Measurements from ENCODE around the gene ASCL5. TPM values are rescaled to one million over a fixed set of nuclear protein-coding genes. Genes with fewer than 3 reads are reported as not detected.

ASCL5 gene
- total RNA-seq, 1 experiment from 2014 or later, result 0.24 TPM

DNA sequence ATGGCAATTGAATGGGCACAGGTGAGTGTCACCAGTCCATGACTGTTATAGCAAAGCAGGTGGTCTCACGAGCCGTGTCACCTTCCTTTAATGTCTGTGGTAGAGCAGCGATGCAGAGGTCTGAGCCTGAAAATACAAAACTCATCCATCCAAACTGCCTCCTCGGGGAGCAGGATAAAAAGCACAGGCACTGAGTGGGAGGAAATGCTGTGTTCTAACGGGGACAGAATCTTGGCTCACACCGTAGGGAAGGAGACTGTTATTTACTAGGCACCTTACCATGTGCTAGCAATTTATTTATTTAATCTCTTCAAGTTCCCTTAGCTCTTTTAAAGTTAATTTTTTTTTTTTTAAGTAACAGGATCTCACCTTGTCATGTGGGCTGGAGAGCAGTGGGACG is 1.2 kb downstream of the ASCL5 start:
- Histone ChIP-seq H3K27ac (no peak overlapping the region), H3K9me3 (ENCODE audit: insufficient read depth, low read depth) (no peaks in the 10 kb centered on the region), H3K36me3 (ENCODE audit: low read depth) (no peaks in the 10 kb centered on the region), H3F3A (ENCODE audit: insufficient read depth, low read depth) (no peaks in the 10 kb centered on the region), H3K4me3 (no peak overlapping the region), H3K4me1 (replicated peaks; ENCODE audit: insufficient read depth) (peaks cover 15% of the 10 kb centered on the region), H4K20me1 (ENCODE audit: insufficient read depth) (no peaks in the 10 kb centered on the region), H2AFZ (no peak overlapping the region), H3K27me3 (ENCODE audit: insufficient read depth, low read depth) (no peaks in the 10 kb centered on the region), H3K4me2 (no peak overlapping the region), H3K9me2 (ENCODE audit: insufficient read depth) (no peaks in the 10 kb centered on the region), H3K79me2 (ENCODE audit: low read depth) (no peaks in the 10 kb centered on the region)
- CTCF ChIA-PET, result interaction anchor here (0.6 to 0.7 kb wide), 2 partner anchors 28 to 147 kb away, joined by 3 to 4 read pairs; no protein-coding TSS in a partner anchor
- intact Hi-C loops (cut with micrococcal nuclease; ENCODE audit: unreplicated experiment), result loop anchor here (5.0 kb wide), 1 partner anchor 97 kb away; no protein-coding TSS in a partner anchor
- no TSS peak for BruUV-seq (replicated peaks)
- no peak for TF ChIP-seq EZH2 (IDR thresholded peaks at IDR 0.05; ENCODE audit: low read depth)
- TF ChIP-seq, protein P1, sequence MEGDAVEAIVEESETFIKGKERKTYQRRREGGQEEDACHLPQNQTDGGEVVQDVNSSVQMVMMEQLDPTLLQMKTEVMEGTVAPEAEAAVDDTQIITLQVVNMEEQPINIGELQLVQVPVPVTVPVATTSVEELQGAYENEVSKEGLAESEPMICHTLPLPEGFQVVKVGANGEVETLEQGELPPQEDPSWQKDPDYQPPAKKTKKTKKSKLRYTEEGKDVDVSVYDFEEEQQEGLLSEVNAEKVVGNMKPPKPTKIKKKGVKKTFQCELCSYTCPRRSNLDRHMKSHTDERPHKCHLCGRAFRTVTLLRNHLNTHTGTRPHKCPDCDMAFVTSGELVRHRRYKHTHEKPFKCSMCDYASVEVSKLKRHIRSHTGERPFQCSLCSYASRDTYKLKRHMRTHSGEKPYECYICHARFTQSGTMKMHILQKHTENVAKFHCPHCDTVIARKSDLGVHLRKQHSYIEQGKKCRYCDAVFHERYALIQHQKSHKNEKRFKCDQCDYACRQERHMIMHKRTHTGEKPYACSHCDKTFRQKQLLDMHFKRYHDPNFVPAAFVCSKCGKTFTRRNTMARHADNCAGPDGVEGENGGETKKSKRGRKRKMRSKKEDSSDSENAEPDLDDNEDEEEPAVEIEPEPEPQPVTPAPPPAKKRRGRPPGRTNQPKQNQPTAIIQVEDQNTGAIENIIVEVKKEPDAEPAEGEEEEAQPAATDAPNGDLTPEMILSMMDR (conservative IDR thresholded peaks at IDR 0.05), result no peak
- POLR2A ChIA-PET (ENCODE audit: unreplicated experiment), result no interaction called here
- DNase-seq, result no peak

DNA sequence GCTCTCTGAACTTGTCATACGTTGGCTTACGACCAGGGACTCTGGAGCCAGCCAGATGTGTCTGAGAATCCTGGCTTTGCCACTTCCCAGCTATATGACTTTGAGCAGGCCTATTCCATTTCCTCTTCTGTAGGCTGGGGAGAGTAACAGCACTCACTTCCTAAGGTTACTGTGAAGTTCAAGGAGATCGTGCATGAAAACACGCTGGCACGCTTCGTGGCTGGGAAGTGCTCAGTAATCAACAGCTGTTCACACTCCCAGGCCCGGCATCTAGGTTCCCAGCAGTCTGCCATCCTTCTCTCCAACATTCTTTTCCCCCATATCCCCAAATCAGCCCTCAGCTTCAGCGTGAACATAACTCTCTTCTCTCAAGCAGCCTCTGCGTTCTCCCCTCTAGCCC is 2.0 kb downstream of the ASCL5 start:
- CTCF ChIA-PET, result no interaction called here

DNA sequence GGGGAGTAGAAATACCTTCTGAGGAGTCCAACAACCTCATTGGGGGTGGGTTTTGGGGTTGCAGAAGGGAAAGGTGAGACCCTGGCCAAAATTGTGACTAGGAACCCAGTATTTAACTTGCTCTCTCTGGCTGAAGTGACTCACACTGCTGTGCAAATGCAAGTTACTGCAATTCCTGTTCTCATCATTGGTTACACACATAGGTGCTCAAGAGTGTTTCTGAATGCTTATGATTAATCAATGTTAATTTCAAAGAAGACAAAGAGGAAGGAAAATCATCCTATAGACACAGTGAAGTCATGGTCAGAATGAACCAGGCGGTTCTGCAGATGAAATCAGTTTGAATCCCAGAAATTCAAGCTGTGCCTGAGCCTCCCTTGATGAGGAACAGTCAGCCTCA is 3.1 kb downstream of the ASCL5 start:
- Histone ChIP-seq H3K4me2 (peak overlapping the region; percentile 32), H3K27me3 (ENCODE audit: insufficient read depth, low read depth) (no peaks in the 10 kb centered on the region), H3K36me3 (ENCODE audit: low read depth) (no peaks in the 10 kb centered on the region), H3K9me2 (ENCODE audit: insufficient read depth) (no peaks in the 10 kb centered on the region), H2AFZ (no peak overlapping the region), H3K4me3 (no peak overlapping the region), H3K27ac (no peak overlapping the region), H3K9me3 (ENCODE audit: insufficient read depth, low read depth) (no peaks in the 10 kb centered on the region), H3K4me1 (replicated peaks; ENCODE audit: insufficient read depth) (peaks cover 15% of the 10 kb centered on the region), H3F3A (ENCODE audit: insufficient read depth, low read depth) (no peaks in the 10 kb centered on the region), H3K79me2 (ENCODE audit: low read depth) (no peaks in the 10 kb centered on the region), H4K20me1 (ENCODE audit: insufficient read depth) (no peaks in the 10 kb centered on the region)
- no TSS peak for BruUV-seq (replicated peaks)
- TF ChIP-seq, protein P1 (conservative IDR thresholded peaks at IDR 0.05), result no peak
- no peak for TF ChIP-seq EZH2 (IDR thresholded peaks at IDR 0.05; ENCODE audit: low read depth)
- ChIA-PET POLR2A (ENCODE audit: unreplicated experiment) (interaction anchor here (0.8 kb wide), 1 partner anchor 14 kb away, joined by 6 read pairs; no protein-coding TSS in a partner anchor), CTCF (interaction anchor here (0.6 kb wide), 1 partner anchor 152 kb away, joined by 5 read pairs; no protein-coding TSS in a partner anchor)
- intact Hi-C loops (cut with micrococcal nuclease; ENCODE audit: unreplicated experiment), result no loop called here
- DNase-seq, result no peak

More for the DNA sequence above, 2.0 kb downstream of the ASCL5 start:
- intact Hi-C loops (cut with micrococcal nuclease; ENCODE audit: unreplicated experiment), result loop anchor here (5.0 kb wide), 1 partner anchor 97 kb away; no protein-coding TSS in a partner anchor
- H3K27ac ChIP-seq, result no peak overlapping the region
- DNase-seq, result no peak
- H3K9me2 ChIP-seq (ENCODE audit: insufficient read depth), result no peaks in the 10 kb centered on the region
- no peaks in the 10 kb centered on the region for H4K20me1 ChIP-seq (ENCODE audit: insufficient read depth)
- no peaks in the 10 kb centered on the region for H3K27me3 ChIP-seq (ENCODE audit: insufficient read depth, low read depth)
- no peaks in the 10 kb centered on the region for H3F3A ChIP-seq (ENCODE audit: insufficient read depth, low read depth)
- no peak for TF ChIP-seq EZH2 (IDR thresholded peaks at IDR 0.05; ENCODE audit: low read depth)
- TF ChIP-seq, protein P1 (conservative IDR thresholded peaks at IDR 0.05), result no peak
- POLR2A ChIA-PET (ENCODE audit: unreplicated experiment), result no interaction called here
- no peaks in the 10 kb centered on the region for H3K36me3 ChIP-seq (ENCODE audit: low read depth)
- H3K79me2 ChIP-seq (ENCODE audit: low read depth), result no peaks in the 10 kb centered on the region
- H2AFZ ChIP-seq, result no peak overlapping the region
- peaks cover 15% of the 10 kb centered on the region for H3K4me1 ChIP-seq (replicated peaks; ENCODE audit: insufficient read depth)
- no peak overlapping the region for H3K4me3 ChIP-seq
- no peaks in the 10 kb centered on the region for H3K9me3 ChIP-seq (ENCODE audit: insufficient read depth, low read depth)
- H3K4me2 ChIP-seq, result no peak overlapping the region
- no TSS peak for BruUV-seq (replicated peaks)

Measured in PC-9 (cell line).